Cardiac muscle cell (in vitro differentiated cells and primary cell): Measurements from ENCODE around the gene MAP4K1. TPM values are rescaled to one million over a fixed set of nuclear protein-coding genes. Genes with fewer than 3 reads are reported as not detected.
A peak's percentile ranks its signal among the peaks of the same experiment; 100 is the strongest.

Experiments
- DNase-seq, 2 donors: peaks; one replicate each; pipeline versions ENCODE4 v3.0.0 to v3.0.0-alpha.2; 2010 to 2017; ENCODE audit warnings: low read depth in 1 of 2, low spot score in 1 of 2
- H3K27ac ChIP-seq: fragments of 200-600 bp; sonication (generic); 2 replicates; pipeline ENCODE4 v1.5.1; 2016
- H3K27me3 ChIP-seq: fragments of 200-600 bp; sonication (generic); 2 replicates; pipeline ENCODE4 v1.6.0; 2016; ENCODE audit warnings: control low read depth
- H3K36me3 ChIP-seq: fragments of 200-600 bp; sonication (generic); 2 replicates; pipeline ENCODE4 v1.5.1; 2016; ENCODE audit warnings: control low read depth
- H3K4me1 ChIP-seq: fragments of 200-600 bp; sonication (generic); 2 replicates; pipeline ENCODE4 v1.8.1; 2017; ENCODE audit warnings: low read depth, mild to moderate bottlenecking, mixed run types
- H3K4me3 ChIP-seq: fragments of 200-600 bp; sonication (generic); 2 replicates; pipeline ENCODE4 v1.5.1; 2016; ENCODE audit warnings: mild to moderate bottlenecking
- H3K9me3 ChIP-seq: fragments of 200-600 bp; sonication (generic); 2 replicates; pipeline ENCODE4 v1.5.1; 2017; ENCODE audit warnings: low read depth, mild to moderate bottlenecking, control low read depth
- CTCF ChIP-seq: IDR thresholded peaks from 2 replicates; pipeline ENCODE4 v1.5.1; 2012; ENCODE audit warnings: low read depth, mild to moderate bottlenecking, low read length
- polyA plus RNA-seq: library from polyadenylated mRNA; unstranded; fragments of >200 nt; fragmentation: Nextera tagmentation; extraction: Ambion mirVana; gene quantifications from 2 replicates; pipeline ENCODE4 v1.2.1, GENCODE V29; 2016
- total RNA-seq: library from RNA; depleted of rRNA; stranded (reverse); fragments of >200 nt; gene quantifications from 2 replicates; pipeline ENCODE4 v1.2.3, GENCODE V29; 2016

MAP4K1 gene
- total and polyA plus RNA-seq, 2 experiments from 2014 or later: 3.9 to 4.6 TPM

- peak overlapping the region; percentile 96 for H3K27ac ChIP-seq
- H3K4me3 ChIP-seq: peak overlapping the region; percentile 96
- no peaks in the 10 kb centered on the region for H3K9me3 ChIP-seq
- TF ChIP-seq CTCF: no peak
- H3K27me3 ChIP-seq: no peaks in the 10 kb centered on the region
- H3K4me1 ChIP-seq: peaks cover 37% of the 10 kb centered on the region
- no peaks in the 10 kb centered on the region for H3K36me3 ChIP-seq
- DNase-seq: no peak
Observed at GRCh38 chr19:38649305-38650171, 31.8 kb upstream of the MAP4K1 start.

DNA sequence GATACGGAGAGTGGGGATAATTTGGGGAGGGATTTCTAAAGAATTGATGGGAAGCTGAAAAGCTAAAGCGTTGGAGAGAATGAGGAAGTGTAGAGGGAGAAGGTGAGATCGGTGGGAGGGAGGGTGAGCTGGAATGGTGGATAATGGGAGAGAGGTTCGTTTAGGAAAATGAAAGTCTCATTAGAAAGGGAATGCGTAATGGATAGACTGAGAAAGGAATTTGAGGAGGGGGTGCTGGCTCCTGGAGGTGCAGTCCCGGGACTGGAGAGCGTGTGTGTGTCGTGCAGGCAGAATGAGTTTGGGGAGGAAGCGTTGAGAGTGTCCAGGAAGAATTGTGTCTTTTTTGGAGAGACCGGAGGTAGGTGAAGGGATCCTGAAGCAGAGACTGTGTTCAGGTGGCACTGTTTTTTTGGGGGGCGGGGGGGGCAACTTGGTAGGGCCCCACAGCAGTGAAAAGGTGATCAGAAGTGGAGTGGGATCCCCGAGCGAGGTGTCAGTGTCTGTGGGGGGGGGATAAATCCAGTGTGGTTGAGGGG, 31.1 kb upstream of the MAP4K1 start:
- peak overlapping the region; percentile 96 for H3K27ac ChIP-seq
- TF ChIP-seq CTCF: no peak
- DNase-seq: no peak
- H3K4me1 ChIP-seq: peaks cover 35% of the 10 kb centered on the region
- H3K4me3 ChIP-seq: peak overlapping the region; percentile 96
- H3K36me3 ChIP-seq: no peaks in the 10 kb centered on the region
- no peaks in the 10 kb centered on the region for H3K27me3 ChIP-seq
- no peaks in the 10 kb centered on the region for H3K9me3 ChIP-seq

GRCh38 chr19:38647966-38648768, 30.4 kb upstream of the MAP4K1 start:
- no peaks in the 10 kb centered on the region for H3K27me3 ChIP-seq
- peak in 1 of 2 donors; percentile 29 for DNase-seq
- H3K36me3 ChIP-seq: no peaks in the 10 kb centered on the region
- no peaks in the 10 kb centered on the region for H3K9me3 ChIP-seq
- no peak for TF ChIP-seq CTCF
- peak overlapping the region; percentile 96 for H3K27ac ChIP-seq
- H3K4me3 ChIP-seq: peak overlapping the region; percentile 96
- H3K4me1 ChIP-seq: peaks cover 29% of the 10 kb centered on the region

DNA sequence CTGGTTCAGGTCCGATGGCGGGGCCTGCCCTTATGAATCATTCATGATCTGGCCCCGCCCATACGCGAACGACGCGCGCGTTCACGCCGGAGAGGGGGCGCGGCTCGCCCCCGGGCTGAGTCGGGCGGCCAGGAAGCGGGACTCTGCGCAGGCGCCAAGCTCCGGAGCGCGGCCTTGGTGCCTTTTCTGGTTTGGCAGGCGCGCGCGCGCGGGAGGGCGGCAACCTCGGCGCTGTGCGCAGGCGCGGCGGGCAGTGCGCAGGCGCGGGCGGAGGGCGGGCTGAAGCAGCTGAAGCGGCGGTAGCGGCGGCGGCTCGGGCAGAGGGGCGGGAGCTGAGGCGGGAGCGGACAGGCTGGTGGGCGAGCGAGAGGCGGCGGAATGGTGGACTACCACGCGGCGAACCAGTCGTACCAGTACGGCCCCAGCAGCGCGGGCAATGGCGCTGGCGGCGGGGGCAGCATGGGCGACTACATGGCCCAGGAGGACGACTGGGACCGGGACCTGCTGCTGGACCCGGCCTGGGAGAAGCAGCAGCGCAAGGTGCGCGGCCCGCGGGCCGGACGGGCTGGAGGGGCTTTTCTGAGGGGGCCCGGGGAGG, 29.7 kb upstream of the MAP4K1 start, which contains the start of gene ACTN4:
Gene ACTN4, plus strand, starts transcription at position 282 of the 598 bp plus-strand sequence. Its CDS starts 97 bp downstream, at position 379.
- no peak for TF ChIP-seq CTCF
- H3K27ac ChIP-seq: peak within 1 kb of the TSS; percentile 96
- no peaks in the 10 kb centered on the region for H3K36me3 ChIP-seq
- peak; percentile 98 to 99 for DNase-seq
- H3K4me3 ChIP-seq: peak within 1 kb of the TSS; percentile 96
- peaks cover 22% of the 10 kb centered on the region for H3K4me1 ChIP-seq
- H3K9me3 ChIP-seq: no peaks in the 10 kb centered on the region
- no peaks in the 10 kb centered on the region for H3K27me3 ChIP-seq

- no peak overlapping the region for H3K27ac ChIP-seq
- H3K36me3 ChIP-seq: no peaks in the 10 kb centered on the region
- DNase-seq: no peak
- H3K4me1 ChIP-seq: no peaks in the 10 kb centered on the region
- no peaks in the 10 kb centered on the region for H3K9me3 ChIP-seq
- H3K4me3 ChIP-seq: no peak overlapping the region
- TF ChIP-seq CTCF: no peak
- H3K27me3 ChIP-seq: no peaks in the 10 kb centered on the region
Observed at GRCh38 chr19:38644719-38645118, 27.0 kb upstream of the MAP4K1 start.
